SW 1271 (cell line): Measurements from ENCODE around the gene PTPRT.
"Not testable (repeated sequence)": the region's sequence is repeated elsewhere in the genome, so short reads cannot be mapped to it uniquely, and the experiment has no call there.

Experiments used
- DNase-seq, 2 experiments: peaks; one replicate each; lab custom pipeline; 2025; lab: John Stamatoyannopoulos, UW

PTPRT gene

GRCh38 chr20:42281801-42282200, 907.9 kb downstream of the PTPRT start:
- DNase-seq, result no peak

GRCh38 chr20:42276718-42277602, 912.7 kb downstream of the PTPRT start:
- DNase-seq, result no peak

- DNase-seq, result no peak
These were observed 914.7 kb downstream of the PTPRT start for GRCh38 chr20:42274986-42275385.

GRCh38 chr20:42272516-42272915, 917.2 kb downstream of the PTPRT start:
- DNase-seq, result no peak

- DNase-seq, result no peak
These were observed 919.2 kb downstream of the PTPRT start for GRCh38 chr20:42270539-42270938.

GRCh38 chr20:42267793-42268384, 921.8 kb downstream of the PTPRT start:
- DNase-seq, result no peak

- DNase-seq, result no peak
These were observed 927.9 kb downstream of the PTPRT start for GRCh38 chr20:42261766-42262270.

GRCh38 chr20:42260184-42260583, 929.5 kb downstream of the PTPRT start:
- no peak for DNase-seq

GRCh38 chr20:42259389-42259788, 930.3 kb downstream of the PTPRT start:
- DNase-seq, result no peak

GRCh38 chr20:42258564-42259302, 931.0 kb downstream of the PTPRT start:
- DNase-seq, result no peak

- DNase-seq, result no peak
These were observed 933.9 kb downstream of the PTPRT start for GRCh38 chr20:42255821-42256220.

GRCh38 chr20:42254673-42255072, 935.0 kb downstream of the PTPRT start:
- DNase-seq, result no peak

GRCh38 chr20:42252116-42252515, 937.6 kb downstream of the PTPRT start:
- DNase-seq, result no peak

GRCh38 chr20:42218621-42219374, 970.9 kb downstream of the PTPRT start:
- DNase-seq, result no peak

- no peak for DNase-seq
These were observed 975.6 kb downstream of the PTPRT start for GRCh38 chr20:42214074-42214473.

GRCh38 chr20:42212391-42212790, 977.3 kb downstream of the PTPRT start:
- no peak for DNase-seq

GRCh38 chr20:42206557-42206956, 983.1 kb downstream of the PTPRT start:
- not testable (repeated sequence) for DNase-seq

GRCh38 chr20:42204109-42204660, 985.5 kb downstream of the PTPRT start:
- DNase-seq, result no peak

GRCh38 chr20:42197599-42197998, 992.1 kb downstream of the PTPRT start:
- no peak for DNase-seq

GRCh38 chr20:42193119-42193518, 996.6 kb downstream of the PTPRT start:
- DNase-seq, result no peak

- no peak for DNase-seq
These were observed 997.4 kb downstream of the PTPRT start for GRCh38 chr20:42192321-42192720.
